Measurements from ENCODE around the gene SDK1. TPM values are rescaled to one million over a fixed set of nuclear protein-coding genes. Genes with fewer than 3 reads are reported as not detected.

Gene SDK1
- total RNA-seq, 2 experiments from 2014 or later, result 0.19 to 0.36 TPM

DNA sequence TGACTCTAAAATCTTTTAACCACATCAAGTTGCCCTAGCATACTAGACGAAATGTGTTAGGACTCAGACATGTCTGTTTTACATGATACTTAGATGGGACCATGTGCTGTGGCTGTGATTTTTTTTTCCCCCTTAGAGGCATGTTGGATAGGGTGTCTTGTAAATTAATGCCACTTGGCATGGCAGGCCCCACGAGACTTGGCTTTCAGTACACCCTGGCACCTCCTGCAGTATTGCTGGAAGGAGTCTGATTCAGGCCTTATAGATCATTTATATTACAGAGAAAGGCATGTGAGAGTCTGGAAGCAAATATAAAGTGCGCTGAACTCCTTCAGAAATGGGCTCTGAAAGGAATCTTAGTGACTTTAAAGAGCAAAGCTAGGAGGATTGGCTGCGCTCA lies 494.1 kb downstream of the SDK1 start:
- Histone ChIP-seq H3K9me3 (ENCODE audit: low read length) (no peaks in the 10 kb centered on the region), H4K20me1 (ENCODE audit: insufficient read depth, low read length) (no peaks in the 10 kb centered on the region), H3K9me2 (ENCODE audit: insufficient read depth, low read length) (no peaks in the 10 kb centered on the region), H3K79me2 (ENCODE audit: insufficient read depth, low read depth, low read length) (no peaks in the 10 kb centered on the region), H2AFZ (ENCODE audit: low read length) (no peak overlapping the region), H3K27ac (ENCODE audit: low read depth, low read length, poor library complexity, severe bottlenecking) (no peak overlapping the region), H3K4me3 (ENCODE audit: low read depth, low read length, poor library complexity, severe bottlenecking) (no peak overlapping the region), H3K4me2 (ENCODE audit: low read length) (no peak overlapping the region), H3K4me1 (ENCODE audit: insufficient read depth, low read length, poor library complexity, severe bottlenecking) (no peaks in the 10 kb centered on the region), H3K36me3 (ENCODE audit: insufficient read depth, low read length) (no peaks in the 10 kb centered on the region)
- TF ChIP-seq, protein P1, sequence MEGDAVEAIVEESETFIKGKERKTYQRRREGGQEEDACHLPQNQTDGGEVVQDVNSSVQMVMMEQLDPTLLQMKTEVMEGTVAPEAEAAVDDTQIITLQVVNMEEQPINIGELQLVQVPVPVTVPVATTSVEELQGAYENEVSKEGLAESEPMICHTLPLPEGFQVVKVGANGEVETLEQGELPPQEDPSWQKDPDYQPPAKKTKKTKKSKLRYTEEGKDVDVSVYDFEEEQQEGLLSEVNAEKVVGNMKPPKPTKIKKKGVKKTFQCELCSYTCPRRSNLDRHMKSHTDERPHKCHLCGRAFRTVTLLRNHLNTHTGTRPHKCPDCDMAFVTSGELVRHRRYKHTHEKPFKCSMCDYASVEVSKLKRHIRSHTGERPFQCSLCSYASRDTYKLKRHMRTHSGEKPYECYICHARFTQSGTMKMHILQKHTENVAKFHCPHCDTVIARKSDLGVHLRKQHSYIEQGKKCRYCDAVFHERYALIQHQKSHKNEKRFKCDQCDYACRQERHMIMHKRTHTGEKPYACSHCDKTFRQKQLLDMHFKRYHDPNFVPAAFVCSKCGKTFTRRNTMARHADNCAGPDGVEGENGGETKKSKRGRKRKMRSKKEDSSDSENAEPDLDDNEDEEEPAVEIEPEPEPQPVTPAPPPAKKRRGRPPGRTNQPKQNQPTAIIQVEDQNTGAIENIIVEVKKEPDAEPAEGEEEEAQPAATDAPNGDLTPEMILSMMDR (conservative IDR thresholded peaks at IDR 0.05; ENCODE audit: low read length), result no peak
- no peak for TF ChIP-seq EZH2phosphoT487 (IDR thresholded peaks at IDR 0.05; ENCODE audit: borderline replicate concordance, low read depth, low read length)
- no peak for DNase-seq (ENCODE audit: low spot score)
- intact Hi-C loops (cut with micrococcal nuclease; ENCODE audit: unreplicated experiment), result no loop called here
- ChIA-PET CTCF (ENCODE audit: unreplicated experiment) (no interaction called here), POLR2A (no interaction called here)
- no TSS peak for BruUV-seq (replicated peaks)

DNA sequence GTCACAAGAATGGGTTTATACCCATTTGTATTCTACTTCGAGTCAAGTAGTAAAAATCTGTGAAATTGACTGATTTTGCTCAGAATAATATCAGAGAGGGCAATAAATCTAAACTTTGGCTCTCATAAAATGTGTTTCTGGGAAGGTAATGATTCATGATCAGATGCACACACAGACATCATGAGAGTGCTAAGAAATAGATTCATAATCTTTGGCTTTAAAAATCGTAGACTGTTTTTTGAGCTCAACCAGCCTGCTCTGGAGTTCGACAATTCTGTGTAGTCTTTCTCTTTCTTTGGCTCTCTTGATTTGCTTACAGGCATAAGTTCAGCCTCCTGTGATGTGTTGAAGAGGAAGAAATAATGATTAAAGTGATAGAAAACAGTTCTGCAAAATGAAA lies 494.7 kb downstream of the SDK1 start:
- H3K79me2 ChIP-seq (ENCODE audit: insufficient read depth, low read depth, low read length), result no peaks in the 10 kb centered on the region
- H4K20me1 ChIP-seq (ENCODE audit: insufficient read depth, low read length), result no peaks in the 10 kb centered on the region
- no peak overlapping the region for H3K27ac ChIP-seq (ENCODE audit: low read depth, low read length, poor library complexity, severe bottlenecking)
- CTCF ChIA-PET (ENCODE audit: unreplicated experiment), result no interaction called here
- H3K4me1 ChIP-seq (ENCODE audit: insufficient read depth, low read length, poor library complexity, severe bottlenecking), result no peaks in the 10 kb centered on the region
- no peak overlapping the region for H3K4me2 ChIP-seq (ENCODE audit: low read length)
- no peaks in the 10 kb centered on the region for H3K9me3 ChIP-seq (ENCODE audit: low read length)
- H3K9me2 ChIP-seq (ENCODE audit: insufficient read depth, low read length), result no peaks in the 10 kb centered on the region
- no peak for TF ChIP-seq EZH2phosphoT487 (IDR thresholded peaks at IDR 0.05; ENCODE audit: borderline replicate concordance, low read depth, low read length)
- TF ChIP-seq, protein P1 (conservative IDR thresholded peaks at IDR 0.05; ENCODE audit: low read length), result no peak
- DNase-seq (ENCODE audit: low spot score), result no peak
- BruUV-seq (replicated peaks), result no TSS peak
- no peaks in the 10 kb centered on the region for H3K36me3 ChIP-seq (ENCODE audit: insufficient read depth, low read length)
- H3K4me3 ChIP-seq (ENCODE audit: low read depth, low read length, poor library complexity, severe bottlenecking), result no peak overlapping the region
- POLR2A ChIA-PET, result no interaction called here
- H2AFZ ChIP-seq (ENCODE audit: low read length), result no peak overlapping the region
- intact Hi-C loops (cut with micrococcal nuclease; ENCODE audit: unreplicated experiment), result no loop called here

DNA sequence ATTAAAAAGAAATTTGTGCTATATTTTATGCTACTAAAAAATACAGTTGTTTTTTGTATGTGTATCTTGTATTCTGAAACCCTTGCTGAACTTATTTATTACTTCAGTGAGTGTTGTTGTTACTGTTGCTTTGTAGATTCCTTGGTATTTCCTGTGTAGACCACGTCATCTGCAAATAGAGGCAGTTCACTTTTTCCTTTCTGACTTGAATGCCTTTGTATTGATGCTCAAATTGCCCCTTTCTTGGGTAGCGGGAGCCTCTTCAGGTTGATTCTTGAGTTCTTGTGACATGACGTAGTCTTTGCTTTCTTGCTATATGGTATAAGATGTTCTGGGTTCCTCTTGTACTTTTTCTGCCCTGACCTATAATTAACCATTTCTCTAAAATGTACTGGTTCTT lies 504.1 kb downstream of the SDK1 start:
- H3K4me2 ChIP-seq (ENCODE audit: low read length), result no peak overlapping the region
- no peak overlapping the region for H2AFZ ChIP-seq (ENCODE audit: low read length)
- no peaks in the 10 kb centered on the region for H3K4me1 ChIP-seq (ENCODE audit: insufficient read depth, low read length, poor library complexity, severe bottlenecking)
- no peaks in the 10 kb centered on the region for H3K9me2 ChIP-seq (ENCODE audit: insufficient read depth, low read length)
- H3K79me2 ChIP-seq (ENCODE audit: insufficient read depth, low read depth, low read length), result no peaks in the 10 kb centered on the region
- H3K36me3 ChIP-seq (ENCODE audit: insufficient read depth, low read length), result no peaks in the 10 kb centered on the region
- no peak for DNase-seq (ENCODE audit: low spot score)
- no peak overlapping the region for H3K4me3 ChIP-seq (ENCODE audit: low read depth, low read length, poor library complexity, severe bottlenecking)
- H4K20me1 ChIP-seq (ENCODE audit: insufficient read depth, low read length), result no peaks in the 10 kb centered on the region
- no peak overlapping the region for H3K27ac ChIP-seq (ENCODE audit: low read depth, low read length, poor library complexity, severe bottlenecking)
- ChIA-PET POLR2A (no interaction called here), CTCF (ENCODE audit: unreplicated experiment) (no interaction called here)
- no peak for TF ChIP-seq EZH2phosphoT487 (IDR thresholded peaks at IDR 0.05; ENCODE audit: borderline replicate concordance, low read depth, low read length)
- TF ChIP-seq, protein P1 (conservative IDR thresholded peaks at IDR 0.05; ENCODE audit: low read length), result no peak
- intact Hi-C loops (cut with micrococcal nuclease; ENCODE audit: unreplicated experiment), result no loop called here
- no peaks in the 10 kb centered on the region for H3K9me3 ChIP-seq (ENCODE audit: low read length)
- no TSS peak for BruUV-seq (replicated peaks)

Measured in OCI-LY7 (cell line).